Stimulated activated CD8-positive, alpha-beta memory T cell treated with anti-CD3 and anti-CD28 coated beads, Interleukin-2, amount 100 ng/mL, for 48 hours (primary cell): ENCODE results near the gene WFDC13.
"Not testable (repeated sequence)": the region's sequence is repeated elsewhere in the genome, so short reads cannot be mapped to it uniquely, and the experiment has no call there.

Experiments
- DNase-seq, 2 donors: peaks; one replicate each; pipeline ENCODE4 v3.0.0-alpha.2; 2020; ENCODE audit warnings: low read depth in 2 of 2

The WFDC13 gene

GRCh38 chr20:45701873-45702272 lies at the start of gene WFDC13:
Gene WFDC13 (plus strand): TSS chr20:45702038. CDS start chr20:45702124, 86 bp downstream.
- DNase-seq: no peak

DNA sequence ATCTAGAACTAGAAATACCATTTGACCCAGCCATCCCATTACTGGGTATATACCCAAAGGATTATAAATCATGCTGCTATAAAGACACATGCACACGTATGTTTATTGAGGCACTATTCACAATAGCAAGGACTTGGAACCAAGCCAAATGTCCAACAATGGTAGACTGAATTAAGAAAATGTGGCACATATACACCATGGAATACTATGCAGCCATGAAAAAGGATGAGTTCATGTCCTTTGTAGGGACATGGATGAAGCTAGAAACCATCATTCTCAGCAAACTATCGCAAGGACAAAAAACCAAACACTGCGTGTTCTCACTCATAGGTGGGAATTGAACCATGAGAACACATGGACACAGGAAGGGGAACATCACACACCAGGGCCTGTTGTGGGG lies 44.8 kb upstream of the WFDC13 start:
- DNase-seq: not testable (repeated sequence)

- no peak for DNase-seq
Measured at GRCh38 chr20:45670139-45670538, 31.7 kb upstream of the WFDC13 start, which contains the start of gene WFDC11. Gene WFDC11 (minus strand): TSS chr20:45670239. CDS start chr20:45650600, 19,639 bp downstream.

DNA sequence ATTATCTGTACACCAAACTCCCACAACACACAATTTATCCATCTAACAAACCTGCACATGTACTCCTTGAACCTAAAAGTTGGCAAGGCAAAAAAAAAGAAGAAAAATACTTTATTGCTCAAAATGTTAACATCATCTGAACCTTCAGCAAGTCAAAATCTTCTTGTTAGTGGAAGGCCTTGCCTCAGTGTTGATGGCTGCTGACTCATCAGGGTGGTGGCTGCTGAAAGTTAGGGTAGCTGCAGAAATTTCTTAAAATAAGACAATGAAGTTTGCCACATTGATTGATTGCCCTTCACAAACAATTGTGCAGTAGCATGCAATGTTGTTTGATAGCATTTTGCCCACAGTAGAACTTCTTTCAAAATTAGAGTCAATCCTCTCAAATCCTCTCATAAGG lies 29.1 kb upstream of the WFDC13 start:
- DNase-seq: no peak

GRCh38 chr20:45679650-45680049 lies 22.2 kb upstream of the WFDC13 start:
- no peak for DNase-seq

DNA sequence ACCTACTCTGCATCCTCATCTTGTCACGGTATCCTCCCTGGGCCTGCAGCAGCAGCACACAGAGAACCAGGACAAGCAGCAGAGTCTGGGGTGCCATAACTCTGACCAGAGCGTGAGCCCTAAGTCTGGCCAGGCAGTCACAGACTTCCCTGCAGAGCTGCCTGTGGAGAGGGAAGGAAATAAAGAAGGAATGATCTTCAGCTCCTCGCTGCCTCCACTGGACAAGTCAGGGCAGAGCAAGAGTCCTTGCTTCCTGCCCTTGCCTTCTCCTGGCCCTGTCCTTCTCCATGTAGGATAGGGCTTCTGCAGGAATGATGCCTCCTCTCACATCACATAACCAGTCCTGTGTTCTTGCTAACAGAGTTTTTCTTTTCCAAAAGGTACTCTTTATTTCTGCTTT lies 15.9 kb upstream of the WFDC13 start:
- no peak for DNase-seq

GRCh38 chr20:45693346-45693745 lies 8.5 kb upstream of the WFDC13 start:
- DNase-seq: not testable (repeated sequence)

GRCh38 chr20:45695496-45695895 lies 6.3 kb upstream of the WFDC13 start:
- no peak for DNase-seq

- no peak for DNase-seq
Measured at GRCh38 chr20:45701104-45701503, 734 bp upstream of the WFDC13 start.

- no peak for DNase-seq
Measured at GRCh38 chr20:45704969-45705637, 3.3 kb downstream of the WFDC13 start, which contains the start of gene WFDC10B. Gene WFDC10B (minus strand): TSS chr20:45705019. CDS start chr20:45685992, 19,027 bp downstream.

- not testable (repeated sequence) for DNase-seq
Measured at GRCh38 chr20:45716141-45716688, 14.4 kb downstream of the WFDC13 start.

DNA sequence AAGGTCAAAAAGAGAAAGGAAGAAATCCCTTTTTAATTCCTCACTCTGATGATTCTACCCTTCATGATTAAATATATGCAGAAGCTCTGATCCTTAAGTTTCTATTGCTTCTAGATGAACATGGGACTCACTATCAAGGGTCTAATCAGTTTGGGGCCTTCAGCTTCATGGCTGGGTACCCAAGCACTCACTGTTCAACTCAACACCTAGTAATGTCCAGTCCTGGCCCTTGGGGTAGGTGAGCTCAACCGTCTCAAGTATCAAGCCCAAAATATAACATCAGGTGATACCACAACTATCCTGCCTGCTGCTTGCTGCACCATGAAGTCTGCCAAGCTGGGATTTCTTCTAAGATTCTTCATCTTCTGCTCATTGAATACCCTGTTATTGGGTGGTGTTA lies 20.2 kb downstream of the WFDC13 start, which contains the start of gene SPINT4:
Gene SPINT4 (plus strand): TSS at position 301 of the 400 bp plus-strand sequence. CDS start 21 bp downstream, at position 322.
- DNase-seq: no peak

GRCh38 chr20:45725134-45725533 lies 23.3 kb downstream of the WFDC13 start:
- DNase-seq: no peak

DNA sequence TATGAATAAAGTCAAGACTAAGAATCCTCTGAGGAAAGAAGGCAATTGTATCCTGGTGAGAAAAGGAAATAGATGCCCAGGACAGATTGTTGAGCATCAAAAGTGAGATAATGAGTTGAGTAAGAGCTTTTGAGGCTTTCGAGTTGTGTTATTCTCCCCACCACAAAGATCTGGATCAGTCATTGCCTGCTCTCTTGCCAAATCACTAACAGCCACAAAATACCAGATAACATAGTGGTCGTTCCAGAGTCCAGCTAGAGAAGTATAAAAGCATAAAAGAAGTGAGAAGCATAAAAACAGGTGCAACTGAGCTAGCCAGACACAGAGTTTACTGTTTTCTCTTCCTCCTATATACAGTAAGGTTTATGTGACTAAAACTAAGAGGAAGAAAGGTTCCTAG lies 25.2 kb downstream of the WFDC13 start:
- DNase-seq: no peak

- DNase-seq: no peak
Measured at GRCh38 chr20:45732199-45732598, 30.4 kb downstream of the WFDC13 start.

- no peak for DNase-seq
Measured at GRCh38 chr20:45735552-45735951, 33.7 kb downstream of the WFDC13 start.

DNA sequence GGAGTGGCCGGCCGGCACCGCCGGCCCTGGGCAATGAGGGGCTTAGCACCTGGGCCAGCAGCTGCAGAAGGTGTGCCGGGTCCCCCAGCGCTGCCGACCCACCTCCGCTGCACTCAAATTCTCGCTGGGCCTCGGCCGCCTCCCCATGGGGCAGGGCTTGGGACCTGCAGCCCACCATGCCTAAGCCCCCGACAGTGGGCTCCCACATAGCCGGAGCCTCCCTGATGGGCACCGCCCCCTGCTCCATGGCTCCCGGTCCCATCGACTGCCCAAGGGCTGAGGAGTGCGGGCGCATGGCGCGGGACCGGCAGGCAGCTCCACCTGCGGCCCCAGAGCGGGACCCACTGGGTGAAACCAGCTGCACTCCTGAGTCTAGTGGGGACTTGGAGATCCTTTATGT lies 34.1 kb downstream of the WFDC13 start:
- no peak for DNase-seq

DNA sequence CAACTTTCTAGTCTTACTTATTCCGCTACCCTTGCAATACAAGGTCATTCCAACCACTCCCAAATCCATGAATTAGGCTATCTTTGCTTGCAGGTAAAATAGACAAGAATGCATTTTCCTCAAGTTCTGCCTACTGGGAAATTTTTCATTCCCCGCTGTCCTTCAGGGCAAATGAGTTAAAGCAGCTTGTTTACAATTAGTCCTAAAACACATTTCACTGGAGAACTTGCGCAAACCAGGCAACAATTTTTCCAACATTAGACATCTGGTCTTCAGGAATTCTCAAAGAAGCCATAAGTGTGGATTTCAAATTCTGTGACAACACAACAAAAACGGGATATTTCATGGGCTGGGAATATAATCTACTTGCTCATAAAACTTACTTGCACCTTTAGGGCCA lies 40.8 kb downstream of the WFDC13 start:
- no peak for DNase-seq

DNA sequence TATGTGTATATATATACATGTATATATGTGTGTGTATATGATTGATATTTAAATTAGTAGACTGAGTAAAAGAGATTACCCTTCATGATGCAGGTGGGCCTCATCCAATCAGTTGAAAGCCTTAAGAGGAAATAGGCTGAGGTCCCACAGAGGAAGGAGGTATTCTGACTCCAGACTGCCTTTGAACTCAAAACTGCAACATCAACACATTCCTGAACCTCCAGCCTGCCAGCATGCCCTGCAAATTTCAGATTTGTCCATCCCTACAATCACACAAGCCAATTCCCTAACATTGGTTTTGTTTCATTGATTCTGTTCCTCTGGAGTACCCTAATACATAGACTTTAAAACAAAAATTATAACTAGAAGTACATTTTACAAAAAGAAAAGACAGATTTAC lies 43.2 kb downstream of the WFDC13 start:
- DNase-seq: no peak

- no peak for DNase-seq
Measured at GRCh38 chr20:45751721-45752120, 49.9 kb downstream of the WFDC13 start.

GRCh38 chr20:45752746-45753145 lies 50.9 kb downstream of the WFDC13 start:
- DNase-seq: no peak

DNA sequence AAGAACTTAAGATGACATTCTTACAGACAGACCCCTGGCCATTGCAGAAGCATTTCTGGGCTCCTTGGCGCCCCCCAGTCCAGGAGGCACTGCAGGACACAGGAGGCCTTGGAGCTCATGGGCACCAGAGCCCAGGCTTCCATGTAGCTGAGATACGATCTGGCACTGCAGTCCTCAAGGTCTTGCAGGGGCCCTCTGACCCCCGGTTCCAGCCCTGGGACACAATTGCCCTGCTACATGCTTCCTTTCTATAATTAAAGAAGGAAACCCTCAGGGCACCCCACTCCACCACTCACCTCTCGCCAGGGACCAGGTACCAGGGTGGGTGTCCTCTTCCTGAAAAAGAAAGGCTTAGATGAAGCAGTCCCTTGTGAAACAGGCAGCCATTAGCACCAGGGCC lies 56.3 kb downstream of the WFDC13 start:
- DNase-seq: no peak
